ENCODE measurements around the gene AGFG2. TPM values are rescaled to one million over a fixed set of nuclear protein-coding genes. Genes with fewer than 3 reads are reported as not detected.

Gene AGFG2
- total and polyA plus RNA-seq, 8 donors: 7.9 to 154 (median 12.8) TPM

DNA sequence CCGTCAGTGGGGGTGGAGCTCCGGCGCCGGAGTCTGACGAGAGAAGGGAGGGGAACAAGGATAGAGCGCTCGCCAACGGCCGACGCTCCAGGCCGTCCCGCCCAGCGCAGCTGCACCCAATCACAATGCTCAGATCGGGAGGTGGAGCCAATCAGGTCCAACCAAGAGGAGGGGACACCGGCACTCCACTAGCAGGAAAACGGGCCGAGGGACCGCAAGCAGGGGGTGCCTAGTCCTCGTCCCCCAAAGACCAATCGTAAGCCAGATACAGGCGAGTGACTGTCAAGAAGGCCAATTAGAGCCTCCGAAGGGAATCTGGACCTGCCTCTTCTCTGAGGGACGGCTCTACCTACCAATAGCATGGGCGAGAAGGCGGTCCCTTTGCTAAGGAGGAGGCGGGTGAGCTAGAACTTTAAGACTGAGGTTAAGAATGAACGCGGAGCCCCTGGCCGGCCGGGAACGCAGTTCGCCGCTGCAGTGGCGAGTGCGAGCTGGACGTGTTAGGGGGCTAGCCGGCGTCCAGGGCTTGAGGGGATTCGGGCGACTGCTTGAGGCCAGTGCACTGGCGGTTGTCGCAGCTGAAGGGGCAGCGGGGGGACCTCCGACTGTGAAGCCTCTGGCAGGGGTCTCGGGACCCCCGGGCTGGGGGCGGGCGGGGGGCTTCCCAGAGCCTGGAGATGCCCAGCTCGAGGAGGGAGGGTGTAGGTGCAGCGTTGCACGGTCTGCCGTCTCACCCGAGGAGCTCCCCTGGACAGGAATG, 47.4 kb downstream of the AGFG2 start, which contains the start of gene FBXO24:
TSS of gene FBXO24 (plus strand) at position 63 of the 760 bp plus-strand sequence. CDS start at position 361, 298 bp downstream.
- peak within 1 kb of the TSS; percentile 95 to 99 (median 99) for H3K27ac ChIP-seq
- H3K9me3 ChIP-seq: no peaks in the 10 kb centered on the region
- H3K36me3 ChIP-seq: peaks cover 9 to 14% (median 12%) of the 10 kb centered on the region in 4 donors
- 0 to 1% (median 0%) methylated on average over 29 to 53 of the region's 53 CpGs for WGBS, 5 donors
- H3K27me3 ChIP-seq: peaks cover 0 to 17% (median 0%) of the 10 kb centered on the region in 3 donors
- H3K4me3 ChIP-seq: peak within 1 kb of the TSS; percentile 88 to 97 (median 90)
- DNase-seq: peak; percentile 99 to 100
- intact Hi-C loops (cut with DNase I; ENCODE audit: low total_unique reads): no loop called here
- TF ChIP-seq POLR2AphosphoS5 (IDR thresholded peaks at IDR 0.05) (peak in 1 of 3 donors; percentile 44), POLR2A (IDR thresholded peaks at IDR 0.05) (no peak)
- H3K4me1 ChIP-seq: peaks cover 35 to 51% (median 49%) of the 10 kb centered on the region in 4 donors

GRCh38 chr7:100588438-100588837, 49.4 kb downstream of the AGFG2 start:
- Histone ChIP-seq H3K27ac (no peak overlapping the region), H3K27me3 (peaks cover 0 to 17% (median 0%) of the 10 kb centered on the region in 3 donors), H3K4me1 (peaks cover 18 to 32% (median 31%) of the 10 kb centered on the region in 4 donors), H3K36me3 (no peaks in the 10 kb centered on the region), H3K4me3 (no peak overlapping the region), H3K9me3 (no peaks in the 10 kb centered on the region)
- TF ChIP-seq EP300 (IDR thresholded peaks at IDR 0.05) (no peak), POLR2AphosphoS5 (IDR thresholded peaks at IDR 0.05) (no peak), CTCF (IDR thresholded peaks at IDR 0.05) (peak in 1 of 7 experiments; percentile 12), POLR2A (IDR thresholded peaks at IDR 0.05) (no peak)
- no peak for DNase-seq
- 55 to 96% (median 80%) methylated on average over 1 of the region's 1 CpG for WGBS, 5 donors
- intact Hi-C loops (cut with DNase I; ENCODE audit: low total_unique reads): no loop called here

- WGBS, 5 donors: 41 to 54% (median 49%) methylated on average over 7 of the region's 7 CpGs
- TF ChIP-seq EP300 (IDR thresholded peaks at IDR 0.05) (no peak), CTCF (IDR thresholded peaks at IDR 0.05) (no peak), POLR2A (IDR thresholded peaks at IDR 0.05) (no peak), POLR2AphosphoS5 (IDR thresholded peaks at IDR 0.05) (no peak)
- DNase-seq: no peak
- intact Hi-C loops (cut with DNase I; ENCODE audit: low total_unique reads): no loop called here
- no peaks in the 10 kb centered on the region for H3K36me3 ChIP-seq
- H3K4me1 ChIP-seq: peaks cover 8 to 22% (median 21%) of the 10 kb centered on the region in 4 donors
- H3K27ac ChIP-seq: peak overlapping the region in 1 of 5 donors; percentile 3
- no peaks in the 10 kb centered on the region for H3K9me3 ChIP-seq
- no peak overlapping the region for H3K4me3 ChIP-seq
- peaks cover 0 to 17% (median 0%) of the 10 kb centered on the region in 3 donors for H3K27me3 ChIP-seq
These were observed 50.4 kb downstream of the AGFG2 start for GRCh38 chr7:100589341-100589947.

- DNase-seq: peak in 1 of 2 donors; percentile 75
- Histone ChIP-seq H3K9me3 (no peaks in the 10 kb centered on the region), H3K27me3 (peaks cover 0 to 17% (median 0%) of the 10 kb centered on the region in 3 donors), H3K36me3 (no peaks in the 10 kb centered on the region), H3K27ac (peak overlapping the region in 1 of 5 donors; percentile 3), H3K4me3 (no peak overlapping the region), H3K4me1 (peaks cover under 1 to 14% (median 13%) of the 10 kb centered on the region in 4 donors)
- TF ChIP-seq EP300 (IDR thresholded peaks at IDR 0.05) (no peak), CTCF (IDR thresholded peaks at IDR 0.05) (no peak), POLR2A (IDR thresholded peaks at IDR 0.05) (no peak)
- 32 to 37% (median 33%) methylated on average over 20 of the region's 20 CpGs for WGBS, 5 donors
- intact Hi-C loops (cut with DNase I; ENCODE audit: low total_unique reads): no loop called here
These were observed 51.2 kb downstream of the AGFG2 start for GRCh38 chr7:100590077-100590737.

Measured in stomach (tissue), 9 donors.